ENCODE data around the gene TRABD. TPM values are rescaled to one million over a fixed set of nuclear protein-coding genes. Genes with fewer than 3 reads are reported as not detected.
A peak's percentile ranks its signal among the peaks of the same experiment; 100 is the strongest.

Gene TRABD
- total and polyA plus RNA-seq, 7 donors, result 14.2 to 88.1 (median 21.4) TPM

DNA sequence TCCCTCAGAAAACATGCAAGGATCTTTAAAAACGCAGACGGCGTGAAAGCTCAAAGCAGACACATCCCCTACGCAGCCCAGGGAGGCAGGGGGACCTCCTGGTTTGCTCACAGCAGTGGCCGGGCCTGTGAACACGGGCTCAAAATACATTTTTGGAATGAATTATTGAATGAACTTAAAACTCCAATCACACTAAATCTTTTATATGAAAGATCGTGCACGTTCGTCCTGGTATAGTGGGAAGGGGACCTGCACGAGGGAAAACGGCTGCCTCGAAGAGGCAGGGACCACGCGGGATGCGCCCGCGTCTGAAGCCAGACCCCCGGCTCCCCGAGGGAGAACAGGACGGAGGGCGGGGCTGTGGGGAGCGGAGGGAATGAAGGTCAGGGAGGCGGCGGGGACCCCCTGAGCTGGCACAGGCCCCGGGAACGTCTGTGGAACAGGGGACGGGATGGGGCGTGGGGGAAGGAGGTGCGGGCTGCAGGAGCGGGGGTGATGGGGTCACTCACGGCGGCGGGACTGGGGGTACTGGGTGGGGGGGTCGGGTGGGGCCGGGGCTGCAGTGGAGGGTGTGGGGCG, 16.4 kb upstream of the TRABD start:
- peaks cover 17 to 50% (median 33%) of the 10 kb centered on the region in 3 donors for H3K27me3 ChIP-seq

DNA sequence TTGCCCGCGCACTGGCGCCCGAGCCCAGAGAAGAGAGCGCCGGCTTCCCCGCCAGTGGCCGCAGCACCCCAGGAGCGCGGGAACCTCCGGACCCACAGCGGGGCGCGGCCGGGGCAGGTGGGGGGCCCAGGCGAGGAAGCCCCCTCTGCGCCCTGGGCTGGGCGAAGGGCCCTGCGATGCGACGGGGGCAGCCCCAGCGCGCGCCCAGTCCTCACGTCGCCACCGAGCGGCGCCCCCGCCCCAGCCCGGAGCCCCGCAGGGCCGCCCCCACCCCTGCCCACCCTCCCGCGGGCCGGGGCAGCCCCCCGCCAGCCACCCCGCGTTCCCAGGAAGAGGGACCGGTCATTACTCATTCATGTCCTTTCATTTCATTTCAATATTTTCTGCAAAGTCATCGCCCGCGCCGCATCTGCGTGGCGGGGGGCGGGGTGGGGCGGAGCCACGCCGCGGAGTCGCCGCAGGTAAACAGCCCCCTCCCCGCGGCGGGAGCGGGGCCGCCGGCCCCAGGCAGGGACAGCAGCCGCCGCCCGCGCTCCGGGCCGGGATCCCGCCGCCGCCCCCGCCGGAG, 15.9 kb upstream of the TRABD start:
- TF ChIP-seq POLR2AphosphoS5 (IDR thresholded peaks at IDR 0.05) (no peak), POLR2A (IDR thresholded peaks at IDR 0.05) (no peak), EP300 (IDR thresholded peaks at IDR 0.05) (no peak)
- TF ChIP-seq, protein P1, sequence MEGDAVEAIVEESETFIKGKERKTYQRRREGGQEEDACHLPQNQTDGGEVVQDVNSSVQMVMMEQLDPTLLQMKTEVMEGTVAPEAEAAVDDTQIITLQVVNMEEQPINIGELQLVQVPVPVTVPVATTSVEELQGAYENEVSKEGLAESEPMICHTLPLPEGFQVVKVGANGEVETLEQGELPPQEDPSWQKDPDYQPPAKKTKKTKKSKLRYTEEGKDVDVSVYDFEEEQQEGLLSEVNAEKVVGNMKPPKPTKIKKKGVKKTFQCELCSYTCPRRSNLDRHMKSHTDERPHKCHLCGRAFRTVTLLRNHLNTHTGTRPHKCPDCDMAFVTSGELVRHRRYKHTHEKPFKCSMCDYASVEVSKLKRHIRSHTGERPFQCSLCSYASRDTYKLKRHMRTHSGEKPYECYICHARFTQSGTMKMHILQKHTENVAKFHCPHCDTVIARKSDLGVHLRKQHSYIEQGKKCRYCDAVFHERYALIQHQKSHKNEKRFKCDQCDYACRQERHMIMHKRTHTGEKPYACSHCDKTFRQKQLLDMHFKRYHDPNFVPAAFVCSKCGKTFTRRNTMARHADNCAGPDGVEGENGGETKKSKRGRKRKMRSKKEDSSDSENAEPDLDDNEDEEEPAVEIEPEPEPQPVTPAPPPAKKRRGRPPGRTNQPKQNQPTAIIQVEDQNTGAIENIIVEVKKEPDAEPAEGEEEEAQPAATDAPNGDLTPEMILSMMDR (IDR thresholded peaks at IDR 0.05), result no peak
- DNase-seq, result peak; percentile 47
- no peaks in the 10 kb centered on the region for H3K36me3 ChIP-seq
- H3K4me1 ChIP-seq, result peaks cover 0 to 16% (median 14%) of the 10 kb centered on the region in 4 donors
- WGBS, 2 donors, result 1% methylated on average over 70 of the region's 70 CpGs
- H3K9me3 ChIP-seq, result no peaks in the 10 kb centered on the region
- H3K27me3 ChIP-seq, result peaks cover 17 to 52% (median 33%) of the 10 kb centered on the region in 3 donors
- intact Hi-C loops (cut with DNase I), result no loop called here
- H3K4me3 ChIP-seq, result peak overlapping the region in 3 of 4 donors; percentile 44 to 56 (median 53)
- no peak overlapping the region for H3K27ac ChIP-seq

More for the DNA sequence above, 16.4 kb upstream of the TRABD start:
- TF ChIP-seq EP300 (IDR thresholded peaks at IDR 0.05), result no peak
- no peak for TF ChIP-seq POLR2AphosphoS5 (IDR thresholded peaks at IDR 0.05)
- TF ChIP-seq POLR2A (IDR thresholded peaks at IDR 0.05), result no peak
- TF ChIP-seq, protein P1 (IDR thresholded peaks at IDR 0.05), result no peak
- no peak overlapping the region for H3K27ac ChIP-seq
- peak overlapping the region in 3 of 4 donors; percentile 44 to 56 (median 53) for H3K4me3 ChIP-seq
- no peaks in the 10 kb centered on the region for H3K9me3 ChIP-seq
- WGBS, 2 donors, result 9 to 13% methylated on average over 36 of the region's 36 CpGs
- peak; percentile 56 for DNase-seq
- no peaks in the 10 kb centered on the region for H3K36me3 ChIP-seq
- intact Hi-C loops (cut with DNase I), result no loop called here
- H3K4me1 ChIP-seq, result peaks cover 0 to 16% (median 14%) of the 10 kb centered on the region in 4 donors

DNA sequence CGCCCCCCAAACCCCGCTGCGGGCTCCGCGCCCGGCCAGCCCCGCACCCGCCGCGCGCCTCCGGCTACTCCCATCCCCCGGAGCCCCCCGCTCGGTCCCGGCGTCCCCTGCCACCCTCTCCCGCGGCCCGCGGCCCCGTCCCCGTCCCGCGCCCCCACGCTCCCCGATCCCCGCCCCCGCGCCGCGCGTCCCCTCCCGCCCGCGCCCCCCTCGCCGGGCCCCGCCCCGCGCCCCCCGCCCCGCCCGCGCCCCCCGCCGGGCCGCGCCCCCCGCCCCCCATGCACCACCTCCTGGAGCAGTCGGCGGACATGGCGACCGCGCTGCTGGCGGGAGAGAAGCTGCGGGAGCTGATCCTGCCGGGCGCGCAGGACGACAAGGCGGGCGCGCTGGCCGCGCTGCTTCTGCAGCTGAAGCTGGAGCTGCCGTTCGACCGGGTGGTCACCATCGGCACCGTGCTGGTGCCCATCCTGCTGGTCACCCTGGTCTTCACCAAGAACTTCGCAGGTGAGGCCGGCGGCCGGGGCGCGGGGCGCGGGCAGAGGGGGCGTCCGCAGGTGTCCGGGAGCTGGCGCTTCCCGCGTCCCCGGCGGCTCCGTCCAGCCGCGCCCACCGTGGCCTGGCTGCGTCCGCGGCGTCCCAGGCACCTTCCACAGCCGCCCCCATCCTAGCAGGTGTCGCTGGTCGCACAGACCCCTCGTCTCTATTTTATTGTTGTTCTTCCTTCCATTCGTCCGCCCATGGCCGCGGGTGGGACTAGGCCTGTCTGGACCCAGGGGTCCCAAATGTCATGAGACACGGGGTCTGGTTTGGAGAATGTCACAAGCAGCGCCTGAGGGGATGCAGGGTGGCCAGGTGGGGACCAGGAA, 15.0 kb upstream of the TRABD start, which contains the start of gene PANX2:
PANX2 (plus strand) TSS at position 279 of the 866 bp plus-strand sequence; CDS start at position 279, 0 bp downstream.
- intact Hi-C loops (cut with DNase I), result no loop called here
- no peaks in the 10 kb centered on the region for H3K36me3 ChIP-seq
- H3K4me1 ChIP-seq, result peaks cover 0 to 16% (median 14%) of the 10 kb centered on the region in 4 donors
- H3K27me3 ChIP-seq, result peaks cover 17 to 52% (median 33%) of the 10 kb centered on the region in 3 donors
- 5 to 14% methylated on average over 105 of the region's 105 CpGs for WGBS, 2 donors
- no peak for DNase-seq
- no peaks in the 10 kb centered on the region for H3K9me3 ChIP-seq
- TF ChIP-seq, protein P1 (IDR thresholded peaks at IDR 0.05), result no peak
- no peak within 1 kb of the TSS for H3K27ac ChIP-seq
- peak within 1 kb of the TSS in 3 of 4 donors; percentile 44 to 56 (median 53) for H3K4me3 ChIP-seq

DNA sequence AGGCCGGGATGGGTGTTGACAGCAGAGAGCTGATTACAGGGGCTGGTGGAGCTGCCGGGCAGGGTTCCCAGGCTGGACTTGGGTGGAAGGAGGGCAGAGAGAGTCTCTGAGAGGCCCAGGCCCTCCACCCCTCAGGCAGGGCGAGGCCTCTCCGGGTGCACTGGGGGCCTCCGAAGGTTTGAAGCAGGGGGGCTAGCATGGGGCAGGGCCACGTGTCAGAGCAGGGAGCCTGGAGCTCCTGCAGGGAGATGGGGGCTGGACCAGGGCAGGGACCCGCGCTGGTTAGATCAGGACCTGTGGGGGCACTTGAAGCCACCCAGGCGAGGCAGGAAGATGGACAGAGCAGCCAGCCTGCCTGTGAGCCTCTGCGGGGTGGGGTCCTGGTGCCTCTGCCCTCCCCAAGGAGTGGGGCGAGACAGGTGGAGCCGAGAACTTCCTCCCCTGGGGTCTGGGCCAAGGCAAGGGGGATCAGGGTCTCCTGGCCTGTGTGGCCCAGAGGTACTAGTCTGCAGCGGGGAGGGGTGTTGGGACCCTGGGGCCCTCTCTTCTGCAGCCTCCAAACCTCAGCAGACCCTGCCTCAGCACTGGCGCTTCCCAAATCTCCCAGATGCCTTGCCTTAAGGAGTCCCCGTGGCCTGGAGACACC, 14.3 kb upstream of the TRABD start:
- Histone ChIP-seq H3K27me3 (peaks cover 17 to 55% (median 33%) of the 10 kb centered on the region in 3 donors), H3K4me3 (no peak overlapping the region)
- DNase-seq, result no peak

More for the DNA sequence above, 14.3 kb upstream of the TRABD start:
- H3K9me3 ChIP-seq, result no peaks in the 10 kb centered on the region
- no peaks in the 10 kb centered on the region for H3K36me3 ChIP-seq
- TF ChIP-seq POLR2AphosphoS5 (IDR thresholded peaks at IDR 0.05) (no peak), EP300 (IDR thresholded peaks at IDR 0.05) (no peak), POLR2A (IDR thresholded peaks at IDR 0.05) (no peak)
- TF ChIP-seq, protein P1 (IDR thresholded peaks at IDR 0.05), result no peak
- no peak overlapping the region for H3K27ac ChIP-seq
- WGBS, 2 donors, result 53 to 73% methylated on average over 15 of the region's 15 CpGs
- peaks cover 0 to 16% (median 14%) of the 10 kb centered on the region in 4 donors for H3K4me1 ChIP-seq
- intact Hi-C loops (cut with DNase I), result no loop called here

Measured in sigmoid colon (tissue), 7 donors.